Activated CD8-positive, alpha-beta memory T cell treated with anti-CD3 and anti-CD28 coated beads, Interleukin-2, amount 10 ng/mL, durations not matched to agents 7 days and 5 days (primary cell): ENCODE data around the gene C1orf167. TPM values are rescaled to one million over a fixed set of nuclear protein-coding genes. Genes with fewer than 3 reads are reported as not detected.

Experiments used
- ATAC-seq: fragments of 150-1000 bp; cut with Tn5 transposase; one replicate; pipeline ENCODE4 v1.10.0; 2021; ENCODE audit warnings: moderate library complexity
- CTCF ChIA-PET: fragments of 350-600 bp; sonication (Branson Sonifier 250); formaldehyde crosslinking; loops from one replicate; lab custom pipeline; 2021; ENCODE audit warnings: antibody characterized with exemption; lab: Charles Lee
- DNase-seq: peaks from one replicate; pipeline ENCODE4 v3.0.0-alpha.2; 2020
- H3K27ac Mint-ChIP-seq: one replicate; pipeline ENCODE4 v1.8.0; 2021; ENCODE audit warnings: mild to moderate bottlenecking, mixed read lengths
- H3K27me3 Mint-ChIP-seq: one replicate; pipeline ENCODE4 v1.8.0; 2021; ENCODE audit warnings: mixed read lengths
- H3K36me3 Mint-ChIP-seq: one replicate; pipeline ENCODE4 v1.8.0; 2021; ENCODE audit warnings: mild to moderate bottlenecking, mixed read lengths
- H3K4me1 Mint-ChIP-seq: one replicate; pipeline ENCODE4 v1.8.0; 2021; ENCODE audit warnings: mixed read lengths
- H3K4me3 Mint-ChIP-seq: one replicate; pipeline ENCODE4 v1.8.0; 2021; ENCODE audit warnings: mild to moderate bottlenecking, moderate library complexity, mixed read lengths
- H3K9me3 Mint-ChIP-seq: one replicate; pipeline ENCODE4 v1.8.0; 2022; ENCODE audit warnings: low read depth, mixed read lengths
- total RNA-seq, 2 experiments: library from RNA; stranded (reverse); gene quantifications; one replicate each; pipeline ENCODE4 v1.2.3, GENCODE V29; 2021

C1orf167 gene
- total RNA-seq, 2 experiments from 2014 or later: not detected

- Mint-ChIP-seq H3K36me3 (peaks cover 27% of the 10 kb centered on the region), H3K4me1 (peaks cover 75% of the 10 kb centered on the region)
Observed at GRCh38 chr1:11741482-11741881, 20.5 kb upstream of the C1orf167 start.

DNA sequence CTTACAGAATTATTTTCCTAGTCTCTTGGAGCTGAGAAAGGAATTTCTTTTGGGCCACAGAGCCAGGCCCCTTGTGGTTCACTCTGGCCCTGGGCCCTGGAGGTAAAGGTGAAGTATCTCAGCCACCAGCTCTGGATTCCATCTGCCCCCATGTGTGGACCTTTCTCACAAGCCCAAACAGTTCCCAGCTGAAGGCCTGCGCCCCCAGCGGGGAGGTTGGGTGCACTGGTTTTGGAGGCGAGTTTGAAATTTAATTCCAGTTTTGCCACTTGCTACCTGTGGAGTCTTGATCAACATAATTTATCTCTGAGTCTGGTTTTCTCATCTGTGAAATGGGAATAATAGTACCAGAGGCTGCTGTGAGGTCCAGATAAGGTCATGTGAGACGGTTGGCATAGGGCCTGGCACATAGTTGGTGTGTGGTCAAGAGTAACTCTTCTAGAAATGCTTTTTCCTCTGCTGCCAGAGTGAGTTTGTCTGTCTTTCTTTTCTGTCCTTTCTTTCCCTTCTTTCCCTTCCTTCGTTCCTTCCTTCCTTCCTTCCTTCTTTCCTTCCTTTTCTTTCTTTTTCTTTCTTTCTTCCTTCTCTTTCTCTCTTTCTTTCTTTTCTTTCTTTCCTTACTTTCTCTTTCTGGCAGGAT lies 20.0 kb upstream of the C1orf167 start:
- Mint-ChIP-seq H3K27ac (no peak overlapping the region), H3K36me3 (peaks cover 32% of the 10 kb centered on the region), H3K4me1 (peaks cover 75% of the 10 kb centered on the region), H3K4me3 (no peak overlapping the region), H3K27me3 (no peaks in the 10 kb centered on the region), H3K9me3 (no peaks in the 10 kb centered on the region)
- CTCF ChIA-PET: interaction anchor here (1.1 to 2.1 kb wide), 4 partner anchors 14 to 92 kb away, joined by 3 to 10 read pairs (median 4); partner anchors contain the start of gene FBXO6
- no peak for ATAC-seq
- DNase-seq: no peak

More at GRCh38 chr1:11741482-11741881, 20.5 kb upstream of the C1orf167 start:
- peak overlapping the region; percentile 76 for H3K27ac Mint-ChIP-seq
- peak overlapping the region; percentile 52 for H3K4me3 Mint-ChIP-seq
- ATAC-seq: no peak
- no peak for DNase-seq
- no peaks in the 10 kb centered on the region for H3K27me3 Mint-ChIP-seq
- no peaks in the 10 kb centered on the region for H3K9me3 Mint-ChIP-seq
- CTCF ChIA-PET: interaction anchor here (1.0 to 2.6 kb wide), 6 partner anchors 15 to 91 kb away, joined by 3 to 10 read pairs (median 4); partner anchors contain the start of gene FBXO6

DNA sequence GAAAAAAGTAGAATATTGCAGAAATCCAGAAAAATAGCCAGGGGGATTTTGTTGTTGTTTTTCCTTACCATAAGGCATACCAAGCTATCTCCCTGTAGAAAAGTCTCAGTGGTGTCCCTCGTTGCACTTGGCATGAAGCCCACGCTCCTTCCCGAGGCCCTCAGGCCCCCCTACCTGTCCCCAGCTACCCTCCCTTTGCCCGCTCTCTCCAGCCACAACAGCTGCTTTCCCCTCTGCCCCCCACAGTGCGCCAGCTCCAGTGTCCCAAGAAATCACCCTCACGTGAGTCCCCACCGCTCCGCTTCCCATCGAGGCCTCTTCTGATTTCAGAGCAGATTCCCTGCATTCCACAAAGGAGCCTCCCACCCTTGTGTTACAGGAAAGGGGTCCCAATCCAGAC lies 17.7 kb upstream of the C1orf167 start:
- no peak for ATAC-seq
- no peak for DNase-seq
- no peaks in the 10 kb centered on the region for H3K9me3 Mint-ChIP-seq
- no peak overlapping the region for H3K4me3 Mint-ChIP-seq
- H3K36me3 Mint-ChIP-seq: peaks cover 26% of the 10 kb centered on the region
- H3K27me3 Mint-ChIP-seq: no peaks in the 10 kb centered on the region
- H3K27ac Mint-ChIP-seq: no peak overlapping the region
- CTCF ChIA-PET: interaction anchor here (0.7 to 0.8 kb wide), 3 partner anchors 8 to 94 kb away, joined by 3 read pairs; partner anchors contain the start of gene AGTRAP
- H3K4me1 Mint-ChIP-seq: peaks cover 65% of the 10 kb centered on the region

DNA sequence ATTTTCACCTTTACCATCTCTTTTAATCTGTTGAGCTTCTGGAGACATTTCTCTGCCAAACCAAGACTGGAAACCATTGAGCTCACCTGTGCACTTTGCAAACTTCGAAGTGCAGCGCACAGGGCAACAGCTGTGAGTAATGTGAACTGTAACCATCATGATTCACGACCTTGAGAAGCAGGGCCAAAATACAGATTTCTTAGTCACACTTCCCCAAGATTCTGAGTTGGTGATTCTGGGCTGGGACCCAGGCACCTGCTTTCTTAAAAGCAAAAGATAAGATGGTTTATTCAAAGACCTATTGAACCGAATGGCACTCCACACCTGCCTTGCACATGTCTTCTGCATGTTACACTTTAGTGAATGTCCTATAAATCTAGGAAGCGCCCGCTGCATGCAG lies 15.9 kb upstream of the C1orf167 start:
- CTCF ChIA-PET: interaction anchor here (1.1 kb wide), 1 partner anchor 57 kb away, joined by 5 read pairs; no protein-coding TSS in a partner anchor
- H3K9me3 Mint-ChIP-seq: no peaks in the 10 kb centered on the region
- no peak for DNase-seq
- no peak overlapping the region for H3K27ac Mint-ChIP-seq
- H3K4me1 Mint-ChIP-seq: peaks cover 48% of the 10 kb centered on the region
- no peak for ATAC-seq
- no peaks in the 10 kb centered on the region for H3K27me3 Mint-ChIP-seq
- H3K36me3 Mint-ChIP-seq: peaks cover 23% of the 10 kb centered on the region
- no peak overlapping the region for H3K4me3 Mint-ChIP-seq

GRCh38 chr1:11746795-11747487 lies 15.1 kb upstream of the C1orf167 start:
- no peaks in the 10 kb centered on the region for H3K9me3 Mint-ChIP-seq

DNA sequence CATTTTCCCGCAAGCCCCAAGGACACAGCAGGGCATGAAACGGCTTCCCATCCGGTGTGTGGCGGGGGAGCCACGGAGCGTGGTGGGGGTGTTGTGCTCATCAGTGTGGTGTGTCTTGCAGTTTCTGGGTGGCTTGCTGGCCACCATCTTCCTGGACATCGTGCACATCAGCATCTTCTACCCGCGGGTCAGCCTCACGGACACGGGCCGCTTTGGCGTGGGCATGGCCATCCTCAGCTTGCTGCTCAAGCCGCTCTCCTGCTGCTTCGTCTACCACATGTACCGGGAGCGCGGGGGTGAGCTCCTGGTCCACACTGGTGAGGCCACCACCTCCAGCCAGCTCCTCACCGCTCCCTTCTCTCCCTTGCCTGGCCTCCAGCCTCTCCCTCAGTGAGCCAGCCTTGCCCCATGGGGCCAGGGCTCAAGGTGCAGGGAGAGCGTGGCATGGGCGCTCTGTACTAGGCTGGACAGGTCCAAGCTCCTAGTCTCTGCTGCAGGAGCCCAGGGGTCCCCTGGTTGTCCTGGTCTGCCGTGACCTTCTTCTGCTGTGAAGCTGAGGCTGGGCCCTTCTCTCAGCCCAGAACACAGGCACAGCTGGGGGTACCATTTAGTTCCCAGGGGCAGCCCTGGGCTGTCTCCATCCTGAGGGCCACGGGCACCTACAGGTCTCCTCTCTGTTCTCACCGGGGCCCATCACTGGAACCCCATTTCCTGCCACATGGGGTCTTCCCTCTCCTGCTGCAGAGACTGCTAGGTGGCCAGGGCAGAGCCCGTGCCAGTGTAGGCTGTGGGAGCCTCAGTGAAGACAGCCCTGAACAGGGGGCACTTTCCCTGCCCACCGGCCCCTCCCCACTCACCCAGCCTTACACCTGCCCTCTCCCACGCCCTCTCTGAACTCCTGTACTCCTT lies 13.4 kb upstream of the C1orf167 start:
- CTCF ChIA-PET: interaction anchor here (1.3 to 2.3 kb wide), 3 partner anchors 29 to 98 kb away, joined by 5 to 10 read pairs (median 6); partner anchors contain the start of gene FBXO6
- peak; percentile 50 for ATAC-seq
- Mint-ChIP-seq H3K4me1 (peaks cover 33% of the 10 kb centered on the region), H3K4me3 (no peak overlapping the region), H3K27ac (peak overlapping the region; percentile 74), H3K9me3 (no peaks in the 10 kb centered on the region), H3K36me3 (peaks cover 18% of the 10 kb centered on the region), H3K27me3 (no peaks in the 10 kb centered on the region)
- DNase-seq: no peak

More at GRCh38 chr1:11746795-11747487, 15.1 kb upstream of the C1orf167 start:
- CTCF ChIA-PET: no interaction called here
- DNase-seq: no peak
- Mint-ChIP-seq H3K27ac (peak overlapping the region; percentile 12), H3K4me1 (peaks cover 40% of the 10 kb centered on the region), H3K27me3 (no peaks in the 10 kb centered on the region), H3K36me3 (peaks cover 23% of the 10 kb centered on the region), H3K4me3 (no peak overlapping the region)
- ATAC-seq: no peak

DNA sequence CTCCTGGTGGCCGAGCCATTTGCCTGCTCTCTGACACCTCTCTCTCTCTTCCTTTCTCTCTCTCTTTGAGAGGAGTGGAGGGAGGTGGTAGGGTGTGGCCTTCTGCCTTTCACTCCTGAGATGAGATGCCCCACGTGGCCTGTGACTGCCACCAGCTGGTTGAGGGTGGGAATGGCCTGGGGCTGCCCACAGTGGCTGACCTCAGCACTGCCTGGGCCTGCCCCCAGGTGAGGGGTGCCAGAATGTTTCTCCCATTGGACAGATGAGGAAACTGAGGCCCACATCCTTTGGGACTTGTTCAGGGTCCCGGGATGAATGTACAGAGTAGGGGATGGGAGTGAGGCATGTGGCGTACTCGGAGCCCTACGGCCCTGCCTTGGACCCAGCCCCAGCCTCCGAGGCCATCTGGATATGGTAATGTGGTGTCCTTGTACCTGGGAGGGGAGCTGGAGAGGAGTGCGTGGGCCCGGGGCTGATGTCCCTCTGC lies 12.7 kb upstream of the C1orf167 start:
- no peak overlapping the region for H3K4me3 Mint-ChIP-seq
- H3K9me3 Mint-ChIP-seq: no peaks in the 10 kb centered on the region
- H3K27ac Mint-ChIP-seq: peak overlapping the region; percentile 74
- CTCF ChIA-PET: interaction anchor here (1.1 to 2.3 kb wide), 4 partner anchors 23 to 99 kb away, joined by 3 to 10 read pairs (median 6); partner anchors contain the start of gene FBXO6
- DNase-seq (peak; percentile 71), ATAC-seq (peak; percentile 86)
- peaks cover 33% of the 10 kb centered on the region for H3K4me1 Mint-ChIP-seq
- peaks cover 18% of the 10 kb centered on the region for H3K36me3 Mint-ChIP-seq
- H3K27me3 Mint-ChIP-seq: no peaks in the 10 kb centered on the region

GRCh38 chr1:11749996-11750395 lies 12.0 kb upstream of the C1orf167 start:
- H3K27me3 Mint-ChIP-seq: no peaks in the 10 kb centered on the region
- no peak for DNase-seq
- no peak for ATAC-seq
- H3K4me1 Mint-ChIP-seq: peaks cover 33% of the 10 kb centered on the region
- no peaks in the 10 kb centered on the region for H3K9me3 Mint-ChIP-seq
- peaks cover 18% of the 10 kb centered on the region for H3K36me3 Mint-ChIP-seq
- H3K27ac Mint-ChIP-seq: no peak overlapping the region
- H3K4me3 Mint-ChIP-seq: no peak overlapping the region
- CTCF ChIA-PET: interaction anchor here (1.1 to 2.1 kb wide), 3 partner anchors 23 to 100 kb away, joined by 3 to 10 read pairs (median 5); no protein-coding TSS in a partner anchor

- H3K36me3 Mint-ChIP-seq: peaks cover 11% of the 10 kb centered on the region
- CTCF ChIA-PET: interaction anchor here (0.7 kb wide), 1 partner anchor 11 kb away, joined by 3 read pairs; no protein-coding TSS in a partner anchor
- DNase-seq (no peak), ATAC-seq (no peak)
- no peak overlapping the region for H3K4me3 Mint-ChIP-seq
- no peaks in the 10 kb centered on the region for H3K9me3 Mint-ChIP-seq
- peaks cover 24% of the 10 kb centered on the region for H3K4me1 Mint-ChIP-seq
- H3K27me3 Mint-ChIP-seq: peaks cover 3% of the 10 kb centered on the region
- H3K27ac Mint-ChIP-seq: no peak overlapping the region
Observed at GRCh38 chr1:11751087-11751486, 10.9 kb upstream of the C1orf167 start.

DNA sequence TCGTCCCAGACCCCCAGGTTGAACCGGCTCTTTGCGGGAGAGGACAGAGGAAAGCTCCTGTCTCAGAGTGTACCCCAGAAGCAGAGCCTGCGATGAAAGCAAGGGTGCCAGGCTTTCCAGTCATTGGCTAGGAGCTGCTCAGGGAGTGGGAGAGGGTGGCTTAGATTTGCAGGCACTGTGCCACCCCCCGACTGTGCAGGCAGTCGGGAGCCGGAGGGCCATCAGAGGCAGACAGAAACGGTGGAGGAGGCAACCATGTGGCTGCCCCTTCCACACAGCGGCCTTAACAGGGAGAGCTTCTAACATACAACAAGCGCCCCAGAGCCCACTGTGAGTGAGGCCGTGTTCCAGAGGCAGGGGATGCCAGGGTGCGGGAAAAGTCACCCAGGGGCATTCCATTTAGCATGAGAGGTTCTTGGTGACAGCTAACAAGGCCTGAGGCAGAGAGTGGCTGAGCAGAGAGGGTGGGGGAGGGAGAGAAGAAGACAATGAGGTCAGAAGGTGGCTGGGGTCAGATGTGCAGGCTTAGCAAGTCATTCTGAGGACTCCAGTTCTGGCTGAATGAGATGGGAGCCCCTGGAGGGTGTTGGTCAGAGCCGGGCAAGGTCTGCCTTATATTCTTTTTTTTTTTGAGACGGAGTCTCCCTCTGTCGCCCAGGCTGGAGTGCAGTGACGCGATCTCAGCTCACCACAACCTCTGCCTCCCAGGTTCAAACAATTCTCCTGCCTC lies 9.5 kb upstream of the C1orf167 start:
- Mint-ChIP-seq H3K9me3 (no peaks in the 10 kb centered on the region), H3K27me3 (peaks cover 12% of the 10 kb centered on the region), H3K36me3 (peaks cover 3% of the 10 kb centered on the region), H3K4me1 (peaks cover 16% of the 10 kb centered on the region), H3K4me3 (no peak overlapping the region), H3K27ac (no peak overlapping the region)
- CTCF ChIA-PET: interaction anchor here (1.0 to 1.6 kb wide), 3 partner anchors 33 to 102 kb away, joined by 3 read pairs; no protein-coding TSS in a partner anchor
- DNase-seq: no peak
- ATAC-seq: no peak

DNA sequence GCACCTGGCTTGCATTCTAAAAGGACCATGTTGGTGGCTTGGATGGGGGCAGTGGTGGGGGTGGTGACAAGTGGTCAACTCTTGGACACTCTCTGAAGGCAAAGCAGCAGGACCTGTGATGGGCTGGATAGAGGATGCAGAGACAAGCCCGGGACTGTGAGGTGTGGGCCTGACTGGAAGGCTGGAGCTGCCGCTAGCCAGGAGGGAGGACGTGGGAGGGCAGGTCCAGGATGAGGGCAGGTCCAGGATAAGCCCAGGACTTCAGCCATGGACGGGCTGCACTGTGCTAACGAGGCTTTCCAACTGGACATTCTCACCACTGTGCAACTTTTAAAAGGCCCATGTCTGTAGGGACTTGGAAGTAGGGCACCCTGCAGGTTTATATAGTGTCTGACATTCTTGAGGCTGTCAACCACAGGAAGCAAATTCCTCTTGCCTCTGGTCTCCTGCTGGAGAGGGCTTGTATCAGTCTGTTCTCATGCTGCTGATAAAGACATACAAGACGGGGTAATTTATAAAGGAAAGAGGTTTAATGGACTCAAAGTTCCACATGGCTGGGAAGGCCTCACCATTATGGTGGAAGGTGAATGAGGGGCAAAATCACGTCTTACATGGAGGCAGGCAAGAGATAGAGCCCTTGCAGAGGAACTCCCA lies 8.3 kb upstream of the C1orf167 start:
- H3K27ac Mint-ChIP-seq: no peak overlapping the region
- H3K36me3 Mint-ChIP-seq: peaks cover 3% of the 10 kb centered on the region
- no peak for ATAC-seq
- no peak overlapping the region for H3K4me3 Mint-ChIP-seq
- H3K9me3 Mint-ChIP-seq: no peaks in the 10 kb centered on the region
- no peak for DNase-seq
- H3K27me3 Mint-ChIP-seq: peaks cover 12% of the 10 kb centered on the region
- peaks cover 13% of the 10 kb centered on the region for H3K4me1 Mint-ChIP-seq
- CTCF ChIA-PET: interaction anchor here (1.2 kb wide), 1 partner anchor 34 kb away, joined by 3 read pairs; no protein-coding TSS in a partner anchor
